ENCODE measurements around the gene EXOC4.
"Not testable (repeated sequence)": the region's sequence is repeated elsewhere in the genome, so short reads cannot be mapped to it uniquely, and the experiment has no call there.

Gene EXOC4

GRCh38 chr7:133641436-133641835 lies 388.6 kb downstream of the EXOC4 start:
- DNase-seq (ENCODE audit: low spot score) (no peak), ATAC-seq (ENCODE audit: low read depth) (no peak)
- TF ChIP-seq CTCF (IDR thresholded peaks at IDR 0.05; ENCODE audit: poor library complexity, severe bottlenecking) = peak; percentile 14

GRCh38 chr7:133642907-133643306 lies 390.0 kb downstream of the EXOC4 start:
- H3K4me3 ChIP-seq (ENCODE audit: severe bottlenecking) = no peak overlapping the region
- H3K27ac ChIP-seq (ENCODE audit: poor library complexity, severe bottlenecking) = peak overlapping the region; percentile 66
- peak; percentile 79 for ATAC-seq (ENCODE audit: low read depth)
- no peaks in the 10 kb centered on the region for H3K9me3 ChIP-seq (ENCODE audit: severe bottlenecking)
- DNase-seq (ENCODE audit: low spot score) = no peak
- TF ChIP-seq CTCF (IDR thresholded peaks at IDR 0.05; ENCODE audit: poor library complexity, severe bottlenecking) = no peak
- no peaks in the 10 kb centered on the region for H3K36me3 ChIP-seq (ENCODE audit: low read depth)
- peaks cover 27% of the 10 kb centered on the region for H3K4me1 ChIP-seq (ENCODE audit: insufficient read depth, poor library complexity, severe bottlenecking)
- H3K27me3 ChIP-seq (ENCODE audit: insufficient read depth, poor library complexity, severe bottlenecking) = no peaks in the 10 kb centered on the region

More at GRCh38 chr7:133641436-133641835, 388.6 kb downstream of the EXOC4 start:
- H3K4me1 ChIP-seq (ENCODE audit: insufficient read depth, poor library complexity, severe bottlenecking) = peaks cover 21% of the 10 kb centered on the region
- no peaks in the 10 kb centered on the region for H3K27me3 ChIP-seq (ENCODE audit: insufficient read depth, poor library complexity, severe bottlenecking)
- no peaks in the 10 kb centered on the region for H3K9me3 ChIP-seq (ENCODE audit: severe bottlenecking)
- peak overlapping the region; percentile 66 for H3K27ac ChIP-seq (ENCODE audit: poor library complexity, severe bottlenecking)
- H3K4me3 ChIP-seq (ENCODE audit: severe bottlenecking) = no peak overlapping the region
- no peaks in the 10 kb centered on the region for H3K36me3 ChIP-seq (ENCODE audit: low read depth)

GRCh38 chr7:133643652-133644051 lies 390.8 kb downstream of the EXOC4 start:
- H3K4me1 ChIP-seq (ENCODE audit: insufficient read depth, poor library complexity, severe bottlenecking) = peaks cover 27% of the 10 kb centered on the region
- not testable (repeated sequence) for ATAC-seq (ENCODE audit: low read depth); H3K4me3 ChIP-seq (ENCODE audit: severe bottlenecking); DNase-seq (ENCODE audit: low spot score); H3K9me3 ChIP-seq (ENCODE audit: severe bottlenecking); H3K36me3 ChIP-seq (ENCODE audit: low read depth); H3K27me3 ChIP-seq (ENCODE audit: insufficient read depth, poor library complexity, severe bottlenecking)
- H3K27ac ChIP-seq (ENCODE audit: poor library complexity, severe bottlenecking) = peak overlapping the region; percentile 66

GRCh38 chr7:133645884-133646391 lies 393.1 kb downstream of the EXOC4 start:
- no peaks in the 10 kb centered on the region for H3K27me3 ChIP-seq (ENCODE audit: insufficient read depth, poor library complexity, severe bottlenecking)
- H3K27ac ChIP-seq (ENCODE audit: poor library complexity, severe bottlenecking) = peak overlapping the region; percentile 62
- no peak overlapping the region for H3K4me3 ChIP-seq (ENCODE audit: severe bottlenecking)
- TF ChIP-seq CTCF (IDR thresholded peaks at IDR 0.05; ENCODE audit: poor library complexity, severe bottlenecking) = no peak
- DNase-seq (ENCODE audit: low spot score) (no peak), ATAC-seq (ENCODE audit: low read depth) (peak; percentile 64)
- H3K4me1 ChIP-seq (ENCODE audit: insufficient read depth, poor library complexity, severe bottlenecking) = peaks cover 27% of the 10 kb centered on the region
- no peaks in the 10 kb centered on the region for H3K36me3 ChIP-seq (ENCODE audit: low read depth)
- no peaks in the 10 kb centered on the region for H3K9me3 ChIP-seq (ENCODE audit: severe bottlenecking)

- no peak for TF ChIP-seq CTCF (IDR thresholded peaks at IDR 0.05; ENCODE audit: poor library complexity, severe bottlenecking)
- Histone ChIP-seq H3K27me3 (ENCODE audit: insufficient read depth, poor library complexity, severe bottlenecking) (no peaks in the 10 kb centered on the region), H3K4me3 (ENCODE audit: severe bottlenecking) (no peak overlapping the region), H3K4me1 (ENCODE audit: insufficient read depth, poor library complexity, severe bottlenecking) (peaks cover 27% of the 10 kb centered on the region), H3K36me3 (ENCODE audit: low read depth) (no peaks in the 10 kb centered on the region), H3K27ac (ENCODE audit: poor library complexity, severe bottlenecking) (peak overlapping the region; percentile 62), H3K9me3 (ENCODE audit: severe bottlenecking) (no peaks in the 10 kb centered on the region)
- no peak for DNase-seq (ENCODE audit: low spot score)
- ATAC-seq (ENCODE audit: low read depth) = no peak
Measured at GRCh38 chr7:133646472-133647315, 393.8 kb downstream of the EXOC4 start.

Data from RWPE2 (cell line).